GM12892 (cell line): ENCODE measurements around the gene ST7.
A peak's percentile ranks its signal among the peaks of the same experiment; 100 is the strongest.

ENCODE experiments used
- DNase-seq: peaks from one replicate; pipeline ENCODE4 v3.0.0; 2011; ENCODE audit not compliant: insufficient read length
- FAIRE-seq: peaks from 2 replicates; lab custom pipeline; 2011; peaks lifted over from hg19 to GRCh38; lab: Jason Lieb, UNC
- POLR2A ChIP-seq: IDR thresholded peaks from 2 replicates; pipeline ENCODE4 v1.6.1; 2011; ENCODE audit warnings: low read depth, low read length, control low read depth
- POLR2AphosphoS5 ChIP-seq: IDR thresholded peaks from 2 replicates; pipeline ENCODE4 v1.6.1; 2011; ENCODE audit warnings: low read depth, low read length, control low read depth
- TAF1 ChIP-seq: IDR thresholded peaks from 2 replicates; pipeline ENCODE4 v1.6.1; 2011; ENCODE audit warnings: low read depth, mild to moderate bottlenecking, control low read depth, low read length, borderline replicate concordance

The ST7 gene

GRCh38 chr7:117137868-117138267 is 184.6 kb downstream of the ST7 start:
- DNase-seq (no peak), FAIRE-seq (no peak)
- TF ChIP-seq POLR2A (no peak), TAF1 (no peak), POLR2AphosphoS5 (no peak)

GRCh38 chr7:117138495-117138894 is 185.2 kb downstream of the ST7 start:
- no peak for FAIRE-seq
- TF ChIP-seq POLR2A, result no peak
- no peak for TF ChIP-seq TAF1
- TF ChIP-seq POLR2AphosphoS5, result no peak
- no peak for DNase-seq

GRCh38 chr7:117138981-117139380 is 185.7 kb downstream of the ST7 start:
- no peak for DNase-seq
- no peak for FAIRE-seq
- TF ChIP-seq POLR2A (no peak), POLR2AphosphoS5 (no peak), TAF1 (no peak)

- FAIRE-seq (no peak), DNase-seq (no peak)
- TF ChIP-seq POLR2AphosphoS5, result no peak
- TF ChIP-seq TAF1, result no peak
- TF ChIP-seq POLR2A, result no peak
Observed at GRCh38 chr7:117139397-117139984, 186.2 kb downstream of the ST7 start.

GRCh38 chr7:117140921-117141320 is 187.6 kb downstream of the ST7 start:
- no peak for DNase-seq
- FAIRE-seq, result no peak
- no peak for TF ChIP-seq POLR2AphosphoS5
- no peak for TF ChIP-seq POLR2A
- no peak for TF ChIP-seq TAF1

GRCh38 chr7:117143066-117143465 is 189.8 kb downstream of the ST7 start:
- FAIRE-seq, result peak; percentile 33
- TF ChIP-seq TAF1 (no peak), POLR2AphosphoS5 (no peak), POLR2A (no peak)
- DNase-seq, result no peak

- no peak for FAIRE-seq
- no peak for DNase-seq
- TF ChIP-seq POLR2AphosphoS5, result no peak
- TF ChIP-seq POLR2A, result no peak
Observed at GRCh38 chr7:117143580-117143979, 190.3 kb downstream of the ST7 start.

- no peak for FAIRE-seq
- TF ChIP-seq TAF1, result no peak
- no peak for TF ChIP-seq POLR2A
- TF ChIP-seq POLR2AphosphoS5, result no peak
- DNase-seq, result no peak
Observed at GRCh38 chr7:117145333-117145732, 192.0 kb downstream of the ST7 start.

GRCh38 chr7:117146059-117146458 is 192.8 kb downstream of the ST7 start:
- DNase-seq (no peak), FAIRE-seq (no peak)
- no peak for TF ChIP-seq POLR2A
- no peak for TF ChIP-seq POLR2AphosphoS5
- TF ChIP-seq TAF1, result no peak

GRCh38 chr7:117146511-117146910 is 193.2 kb downstream of the ST7 start:
- DNase-seq, result no peak
- TF ChIP-seq POLR2AphosphoS5, result no peak
- TF ChIP-seq TAF1, result no peak
- TF ChIP-seq POLR2A, result no peak
- FAIRE-seq, result no peak

- no peak for TF ChIP-seq TAF1
- no peak for FAIRE-seq
Observed at GRCh38 chr7:117148971-117149370, 195.7 kb downstream of the ST7 start.

GRCh38 chr7:117149692-117150091 is 196.4 kb downstream of the ST7 start:
- FAIRE-seq (peak; percentile 46), DNase-seq (no peak)
- no peak for TF ChIP-seq POLR2A
- no peak for TF ChIP-seq POLR2AphosphoS5
- TF ChIP-seq TAF1, result no peak

More at GRCh38 chr7:117148971-117149370, 195.7 kb downstream of the ST7 start:
- no peak for DNase-seq
